ENCODE measurements around the gene NR3C2.
A peak's percentile ranks its signal among the peaks of the same experiment; 100 is the strongest.

NR3C2 gene

GRCh38 chr4:148057984-148058859 lies 384.0 kb downstream of the NR3C2 start:
- H3K36me3 ChIP-seq (ENCODE audit: low read length) = no peaks in the 10 kb centered on the region
- H4K20me1 ChIP-seq (ENCODE audit: low read depth, low read length) = no peaks in the 10 kb centered on the region
- no peaks in the 10 kb centered on the region for H3K27me3 ChIP-seq (ENCODE audit: low read length)
- H3K9me2 ChIP-seq (replicated peaks; ENCODE audit: insufficient read depth, low read length) = no peaks in the 10 kb centered on the region
- H3K79me2 ChIP-seq (ENCODE audit: insufficient read depth, low read length) = no peaks in the 10 kb centered on the region
- no peak overlapping the region for H2AFZ ChIP-seq (ENCODE audit: low read depth, low read length, severe bottlenecking)
- no peak overlapping the region for H3K9ac ChIP-seq (ENCODE audit: low read length)
- H3K9me3 ChIP-seq (ENCODE audit: insufficient read depth, low read length) = no peaks in the 10 kb centered on the region
- H3F3A ChIP-seq (ENCODE audit: insufficient read depth) = peaks cover 39% of the 10 kb centered on the region
- peak overlapping the region; percentile 61 for H3K27ac ChIP-seq (ENCODE audit: low read depth, low read length)
- H3K4me2 ChIP-seq (ENCODE audit: low read depth, low read length, poor library complexity, severe bottlenecking) = peak overlapping the region; percentile 54
- TF ChIP-seq EZH2phosphoT487 (conservative IDR thresholded peaks at IDR 0.05; ENCODE audit: low read length) (no peak), CTCF (IDR thresholded peaks at IDR 0.05; ENCODE audit: insufficient read depth, low read length, poor library complexity, severe bottlenecking) (no peak)
- H3K4me3 ChIP-seq (ENCODE audit: insufficient read depth, low read length, poor library complexity, severe bottlenecking) = no peak overlapping the region

- no peaks in the 10 kb centered on the region for H3K9me3 ChIP-seq (ENCODE audit: insufficient read depth, low read length)
- no peaks in the 10 kb centered on the region for H3K9me2 ChIP-seq (replicated peaks; ENCODE audit: insufficient read depth, low read length)
- H3K4me2 ChIP-seq (ENCODE audit: low read depth, low read length, poor library complexity, severe bottlenecking) = peak overlapping the region; percentile 54
- H3K27me3 ChIP-seq (ENCODE audit: low read length) = no peaks in the 10 kb centered on the region
- H4K20me1 ChIP-seq (ENCODE audit: low read depth, low read length) = no peaks in the 10 kb centered on the region
- TF ChIP-seq EZH2phosphoT487 (conservative IDR thresholded peaks at IDR 0.05; ENCODE audit: low read length) (no peak), CTCF (IDR thresholded peaks at IDR 0.05; ENCODE audit: insufficient read depth, low read length, poor library complexity, severe bottlenecking) (no peak)
- H3K4me3 ChIP-seq (ENCODE audit: insufficient read depth, low read length, poor library complexity, severe bottlenecking) = peak overlapping the region; percentile 4
- H3K36me3 ChIP-seq (ENCODE audit: low read length) = no peaks in the 10 kb centered on the region
- H3K27ac ChIP-seq (ENCODE audit: low read depth, low read length) = peak overlapping the region; percentile 61
- H3K9ac ChIP-seq (ENCODE audit: low read length) = peak overlapping the region; percentile 3; the same call in 1 of the 2 replicates
- peaks cover 44% of the 10 kb centered on the region for H3F3A ChIP-seq (ENCODE audit: insufficient read depth)
- H2AFZ ChIP-seq (ENCODE audit: low read depth, low read length, severe bottlenecking) = no peak overlapping the region
- H3K79me2 ChIP-seq (ENCODE audit: insufficient read depth, low read length) = no peaks in the 10 kb centered on the region
These were observed 384.7 kb downstream of the NR3C2 start for GRCh38 chr4:148057516-148057915.

- no peaks in the 10 kb centered on the region for H4K20me1 ChIP-seq (ENCODE audit: low read depth, low read length)
- H3K9ac ChIP-seq (ENCODE audit: low read length) = no peak overlapping the region
- peaks cover 45% of the 10 kb centered on the region for H3F3A ChIP-seq (ENCODE audit: insufficient read depth)
- H3K4me3 ChIP-seq (ENCODE audit: insufficient read depth, low read length, poor library complexity, severe bottlenecking) = no peak overlapping the region
- no peaks in the 10 kb centered on the region for H3K9me2 ChIP-seq (replicated peaks; ENCODE audit: insufficient read depth, low read length)
- H3K36me3 ChIP-seq (ENCODE audit: low read length) = no peaks in the 10 kb centered on the region
- H3K79me2 ChIP-seq (ENCODE audit: insufficient read depth, low read length) = no peaks in the 10 kb centered on the region
- peak overlapping the region; percentile 89 for H3K27ac ChIP-seq (ENCODE audit: low read depth, low read length)
- TF ChIP-seq EZH2phosphoT487 (conservative IDR thresholded peaks at IDR 0.05; ENCODE audit: low read length) = no peak
- TF ChIP-seq CTCF (IDR thresholded peaks at IDR 0.05; ENCODE audit: insufficient read depth, low read length, poor library complexity, severe bottlenecking) = peak; percentile 83
- no peaks in the 10 kb centered on the region for H3K27me3 ChIP-seq (ENCODE audit: low read length)
- H3K4me2 ChIP-seq (ENCODE audit: low read depth, low read length, poor library complexity, severe bottlenecking) = peak overlapping the region; percentile 54
- peak overlapping the region; percentile 78 for H2AFZ ChIP-seq (ENCODE audit: low read depth, low read length, severe bottlenecking)
- no peaks in the 10 kb centered on the region for H3K9me3 ChIP-seq (ENCODE audit: insufficient read depth, low read length)
These were observed 385.3 kb downstream of the NR3C2 start for GRCh38 chr4:148056879-148057278.
